ENCODE results near the gene STX11.

DNA sequence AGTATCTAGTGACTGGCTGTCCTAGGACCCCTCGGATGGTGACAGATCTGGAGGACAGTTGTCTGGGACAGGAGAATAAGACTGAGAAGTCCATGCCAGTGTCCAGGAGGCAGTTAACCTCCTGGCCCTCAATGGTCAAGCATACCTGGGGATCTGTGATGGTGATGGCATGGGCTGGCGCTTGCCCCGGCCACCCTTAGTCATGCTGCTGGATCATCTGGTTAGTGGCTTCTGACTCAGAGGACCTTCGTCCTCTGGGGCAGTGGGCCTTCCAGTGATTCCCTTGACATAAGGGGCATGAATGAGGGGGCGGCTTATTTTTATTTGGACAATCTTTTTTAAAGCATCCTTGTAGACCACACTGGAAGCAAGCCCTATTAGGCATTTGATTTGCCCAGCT, 30.9 kb upstream of the STX11 start:
- TF ChIP-seq POLR2A (IDR thresholded peaks at IDR 0.05; ENCODE audit: low read depth, low read length), result no peak
- no peak for TF ChIP-seq POLR2AphosphoS5 (IDR thresholded peaks at IDR 0.05; ENCODE audit: low read depth, low read length)
- no peak for TF ChIP-seq TAF1 (IDR thresholded peaks at IDR 0.05; ENCODE audit: borderline replicate concordance, low read depth, low read length)
